SK-MEL-5 (cell line): Measurements from ENCODE around the gene COL9A3. TPM values are rescaled to one million over a fixed set of nuclear protein-coding genes. Genes with fewer than 3 reads are reported as not detected.
"Not testable (repeated sequence)": the region's sequence is repeated elsewhere in the genome, so short reads cannot be mapped to it uniquely, and the experiment has no call there.

Source experiments
- DNase-seq: peaks from one replicate; pipeline ENCODE4 v3.0.0-alpha.2; 2016; ENCODE audit warnings: low read depth, low spot score
- in situ Hi-C: cut with HindIII; loops from 2 replicates; pipeline ENCODE4 v1.10.0; 2016; ENCODE audit warnings: low sequenced_read_pairs, high pct_unique_total_duplicates, low pct_unique_long_range_greater_than_20kb
- total RNA-seq: library from RNA; depleted of rRNA; stranded (reverse); fragments of >200 nt; shearing (Covaris generic); gene quantifications from 2 replicates; pipeline ENCODE4 v1.2.3, GENCODE V29; 2014

The COL9A3 gene
- total RNA-seq, 1 experiment from 2014 or later, result 8.6 TPM

DNA sequence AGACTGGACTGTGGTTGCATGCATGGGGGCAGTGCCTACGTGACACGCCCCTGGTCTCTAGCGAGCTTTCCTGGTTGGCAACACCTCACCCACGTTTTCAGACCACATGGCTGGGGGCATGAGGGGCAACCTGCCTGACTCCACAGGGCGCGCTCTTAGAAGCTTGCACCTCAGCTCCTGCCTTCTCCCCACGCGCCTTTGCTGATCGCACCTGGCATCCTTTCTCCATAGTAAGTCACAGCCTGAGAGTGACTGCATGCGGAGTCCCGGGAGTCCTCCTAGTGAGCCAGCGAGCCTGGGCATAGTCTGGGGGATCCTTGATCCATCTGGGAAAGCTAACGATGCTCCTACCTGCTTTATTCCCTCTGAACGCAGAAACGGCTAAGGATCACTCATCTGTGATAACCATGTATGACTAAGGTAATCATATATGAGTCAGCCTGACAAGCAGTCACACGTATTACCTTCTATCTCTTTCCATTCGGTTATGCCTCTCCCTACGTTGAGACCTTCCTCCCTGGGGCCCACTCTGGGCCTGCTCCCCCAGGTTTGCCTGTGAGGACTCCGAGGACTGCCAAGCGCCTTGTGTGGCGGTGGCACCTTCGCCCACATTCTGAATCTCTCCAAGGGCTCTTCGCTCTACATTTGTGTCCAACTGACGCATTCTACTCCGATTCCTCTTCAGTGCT lies 40.2 kb downstream of the COL9A3 start:
- DNase-seq, result no peak
- in situ Hi-C loops, result no loop called here

DNA sequence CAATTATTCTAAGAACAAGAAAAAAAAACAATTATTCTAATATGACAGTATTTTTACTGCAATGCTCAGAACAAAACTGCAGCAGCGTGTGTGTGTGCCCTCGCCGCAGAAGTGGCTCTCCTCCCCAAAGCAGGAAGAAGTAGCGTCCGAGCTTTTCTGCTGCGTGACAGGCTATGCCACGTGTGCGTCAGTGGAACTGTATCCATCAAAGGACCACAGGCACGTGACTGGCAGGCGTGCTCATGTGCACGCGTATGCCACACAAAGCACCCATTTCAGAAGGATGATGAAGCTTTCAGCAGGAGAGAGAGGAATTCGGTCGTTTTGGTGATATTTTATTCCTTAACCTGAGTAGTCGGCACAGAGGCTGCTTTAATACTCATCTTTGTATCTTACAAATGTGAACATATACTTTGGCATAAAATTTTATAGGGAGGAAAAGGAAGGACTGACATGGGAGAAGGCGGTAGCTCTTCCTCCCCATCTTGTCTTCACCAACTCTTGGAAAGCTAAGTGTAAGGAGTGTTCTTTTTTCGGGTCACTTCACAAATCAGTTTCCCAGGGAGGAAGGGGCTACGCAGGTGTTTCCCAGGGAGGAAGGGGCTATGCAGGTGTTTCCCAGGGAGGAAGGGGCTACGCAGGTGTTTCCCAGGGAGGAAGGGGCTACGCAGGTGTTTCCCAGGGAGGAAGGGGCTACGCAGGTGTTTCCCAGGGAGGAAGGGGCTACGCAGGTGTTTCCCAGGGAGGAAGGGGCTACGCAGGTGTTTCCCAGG lies 41.4 kb downstream of the COL9A3 start:
- DNase-seq, result peak; percentile 97
- in situ Hi-C loops, result no loop called here

DNA sequence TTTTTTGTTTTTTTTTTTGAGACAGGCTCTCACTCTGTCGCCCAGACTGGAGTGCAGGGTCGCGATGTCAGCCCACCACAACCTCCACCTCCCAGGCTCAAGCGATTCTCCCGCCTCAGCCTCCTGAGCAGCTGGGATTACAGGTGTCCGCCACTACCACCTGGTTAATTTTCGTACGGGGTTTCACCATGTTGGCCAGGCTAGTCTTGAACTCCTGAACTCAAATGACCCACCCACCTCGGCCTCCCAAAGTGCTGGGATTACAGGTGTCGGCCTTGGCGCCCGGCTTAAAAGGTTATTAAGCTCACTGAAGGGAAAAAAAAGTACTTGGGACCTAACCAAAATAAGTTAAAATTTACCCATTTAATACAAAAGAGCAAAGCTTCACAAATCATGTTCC lies 42.9 kb downstream of the COL9A3 start:
- no peak for DNase-seq
- in situ Hi-C loops, result no loop called here

DNA sequence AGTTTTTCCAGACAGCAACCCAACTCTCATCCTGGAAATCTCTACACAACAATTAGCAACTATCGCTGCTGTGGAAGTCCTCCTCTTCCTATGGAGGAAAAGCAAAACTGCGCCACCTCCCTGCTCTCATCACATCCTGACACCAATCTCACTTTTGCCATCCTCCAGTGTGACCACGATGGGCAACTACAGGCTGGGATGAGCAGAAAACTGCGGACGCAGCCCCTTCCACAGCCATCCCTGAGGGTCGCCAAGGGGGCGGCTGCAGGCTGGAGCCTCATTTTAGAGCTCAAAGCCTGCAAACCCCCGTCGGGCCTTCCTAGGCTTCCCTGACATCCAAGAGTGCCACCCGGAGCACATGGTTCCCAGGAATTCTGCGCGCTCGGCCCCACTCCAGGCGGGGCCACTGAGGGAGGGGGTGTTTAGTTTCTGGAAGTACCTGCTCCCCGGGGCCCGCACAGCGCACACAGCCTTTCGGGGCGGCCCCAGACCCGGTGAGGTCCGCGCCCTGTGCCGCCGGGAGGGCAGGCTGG lies 43.6 kb downstream of the COL9A3 start:
- peak; percentile 61 for DNase-seq
- in situ Hi-C loops, result no loop called here

DNA sequence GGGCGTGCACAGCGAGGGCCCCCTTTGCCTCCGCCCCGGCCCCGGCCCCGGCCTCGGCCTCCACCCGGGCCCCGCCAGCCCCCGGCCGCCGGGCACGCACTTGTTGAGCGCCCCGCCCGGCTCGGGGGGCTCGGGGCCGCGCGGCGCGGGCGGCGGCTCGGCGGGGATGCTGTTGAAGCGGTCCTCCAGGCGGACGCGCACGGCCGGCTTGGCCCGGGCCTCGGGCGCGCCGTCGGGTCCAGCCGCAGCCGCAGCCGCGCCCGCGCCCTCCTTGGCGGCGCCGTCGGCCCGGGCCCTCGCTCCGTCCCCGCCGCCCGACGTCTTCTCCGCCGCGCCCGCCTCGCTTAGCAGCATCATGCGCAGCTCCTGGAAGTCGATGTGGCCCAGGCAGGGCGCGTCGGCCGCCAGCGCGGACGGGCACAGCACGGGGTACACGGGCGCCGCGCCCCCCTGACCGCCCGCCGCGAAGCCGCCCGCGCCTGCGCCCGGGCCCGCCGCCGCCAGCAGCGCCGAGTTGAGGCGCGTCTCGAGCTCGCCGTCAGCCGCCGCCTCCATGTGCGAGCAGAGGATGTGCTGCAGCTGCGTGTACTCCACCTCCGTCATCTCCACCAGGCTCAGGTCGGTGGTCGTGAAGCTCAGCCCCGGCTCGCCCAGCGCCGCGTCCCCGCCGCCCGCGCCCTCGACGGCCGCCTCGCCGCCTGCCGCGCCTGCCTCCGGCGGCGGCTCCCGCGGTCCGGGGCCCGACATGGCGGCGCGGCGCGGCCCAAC lies 44.3 kb downstream of the COL9A3 start:
- peak; percentile 14 for DNase-seq
- in situ Hi-C loops, result no loop called here

DNA sequence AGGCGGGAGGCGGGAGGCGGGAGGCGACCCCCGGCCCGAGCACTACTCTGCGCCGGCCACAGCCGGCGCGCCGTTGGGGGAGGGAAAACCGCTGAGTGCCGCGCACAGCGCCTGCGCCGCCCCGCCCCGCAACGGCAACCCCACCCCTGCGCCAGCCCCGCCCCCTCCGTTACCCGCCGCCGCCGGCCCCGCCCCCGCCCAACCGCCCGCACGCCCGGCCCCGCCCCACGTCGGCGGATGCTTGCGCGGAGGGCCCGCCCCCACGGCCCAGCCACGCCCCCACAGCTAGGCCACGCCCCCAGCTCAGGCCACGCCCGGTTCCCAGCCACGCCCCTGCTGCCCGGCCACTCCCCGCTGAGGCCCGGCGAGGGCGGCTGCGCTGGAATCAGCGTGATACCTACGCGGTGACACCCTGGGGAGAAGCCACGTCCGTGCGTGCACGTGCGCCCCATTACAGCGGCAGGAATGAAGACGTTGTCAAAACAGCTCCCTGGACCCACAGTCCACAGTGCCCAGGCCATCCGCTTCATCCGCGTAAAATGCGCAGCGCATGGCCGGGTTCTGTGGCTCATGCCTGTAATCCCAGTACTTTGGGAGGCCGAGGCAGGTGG lies 45.0 kb downstream of the COL9A3 start, which contains the start of gene TCFL5:
TCFL5 (minus strand) TSS at position 97 of the 611 bp plus-strand sequence. CDS start 152 bp downstream, outside the sequence.
- peak; percentile 89 for DNase-seq
- in situ Hi-C loops, result no loop called here

DNA sequence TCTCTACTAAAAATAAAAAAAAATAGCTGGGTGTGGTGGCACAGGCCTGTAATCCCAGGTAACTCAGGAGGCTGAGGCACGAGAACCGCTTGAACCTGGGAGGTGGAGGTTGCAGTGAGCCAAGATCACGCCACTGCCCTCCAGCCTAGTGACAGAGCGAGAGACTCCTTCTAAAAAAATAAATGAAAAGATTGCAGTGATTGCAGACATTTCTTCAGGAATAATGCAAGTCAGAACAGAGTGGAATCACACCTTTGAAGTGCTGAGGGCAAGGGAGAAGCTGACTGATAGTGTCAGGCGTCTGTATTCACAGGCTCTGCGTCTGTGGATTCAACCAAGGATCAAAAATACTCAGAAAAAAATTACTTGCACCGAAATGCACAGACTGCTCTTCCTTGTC lies 47.4 kb downstream of the COL9A3 start:
- in situ Hi-C loops, result no loop called here
- DNase-seq, result no peak

DNA sequence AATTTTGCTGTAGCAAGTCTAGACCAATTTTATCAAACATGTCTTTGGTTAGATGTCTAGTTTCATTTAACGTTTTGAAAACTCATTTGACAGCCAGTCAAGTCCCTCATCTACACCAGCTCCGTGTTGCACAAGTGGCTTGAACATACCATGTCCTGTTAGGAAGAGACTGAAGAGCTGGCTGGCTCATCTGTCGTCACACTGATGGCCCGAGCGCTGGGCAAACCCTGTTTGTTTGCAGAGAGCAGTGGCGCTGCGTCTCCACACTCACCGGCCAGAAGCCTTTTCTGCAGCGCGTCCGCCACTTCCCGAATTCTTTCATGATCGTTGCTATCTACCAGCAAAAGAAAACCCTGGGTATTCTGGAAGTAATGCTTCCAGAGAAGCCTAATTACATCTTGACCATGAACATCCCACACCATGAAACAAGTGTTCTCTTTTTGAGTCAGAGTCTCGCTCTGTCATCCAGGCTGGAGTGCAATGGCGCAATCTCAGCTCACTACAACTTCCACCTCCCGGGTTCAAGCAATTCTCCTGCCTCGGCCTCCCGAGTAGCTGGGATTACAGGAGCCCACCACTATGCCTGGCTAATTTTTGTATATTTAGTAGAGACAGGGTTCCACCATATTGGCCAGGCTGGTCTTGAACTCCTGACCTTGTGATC lies 55.5 kb downstream of the COL9A3 start:
- in situ Hi-C loops, result no loop called here

DNA sequence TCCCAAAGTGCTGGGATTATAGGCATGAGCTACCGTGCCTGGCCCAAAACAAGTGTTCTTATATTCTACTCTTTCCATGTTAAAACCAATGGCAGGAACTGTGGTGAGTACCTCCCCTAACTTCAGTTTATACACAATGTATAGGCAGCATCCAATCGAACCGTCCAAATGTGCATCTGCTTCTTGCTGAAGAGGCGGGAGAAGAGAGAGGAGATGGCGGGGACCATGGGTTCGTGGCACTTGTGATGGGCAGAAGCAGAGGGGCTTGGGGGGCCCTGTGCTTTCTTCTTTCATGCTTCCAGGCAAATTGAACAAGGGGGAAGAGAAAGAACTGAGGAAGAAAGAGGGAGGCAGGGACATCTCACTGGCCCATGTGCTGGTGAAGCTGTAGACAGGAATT lies 56.0 kb downstream of the COL9A3 start:
- DNase-seq, result no peak
- in situ Hi-C loops, result no loop called here

More for the DNA sequence above, 55.5 kb downstream of the COL9A3 start:
- no peak for DNase-seq

DNA sequence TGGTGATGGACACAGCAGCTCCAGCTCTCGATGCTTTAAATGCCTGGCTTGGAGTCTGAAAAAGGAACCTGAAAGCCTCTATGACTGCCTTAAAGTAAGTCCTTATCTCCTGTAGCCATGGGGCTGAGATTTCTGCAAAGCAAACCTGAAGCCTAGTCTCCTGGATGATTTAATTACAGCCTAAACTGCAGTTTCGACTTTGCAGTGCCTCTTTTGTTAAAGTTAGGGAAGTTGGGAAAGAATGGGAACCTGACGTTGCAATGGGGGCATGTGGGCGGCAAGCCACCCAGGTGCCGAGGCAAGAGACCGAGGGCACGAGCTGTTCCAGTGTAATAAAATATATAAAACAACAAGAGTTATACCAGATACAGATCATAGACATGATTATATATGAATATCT lies 56.4 kb downstream of the COL9A3 start:
- in situ Hi-C loops, result no loop called here
- DNase-seq, result no peak

DNA sequence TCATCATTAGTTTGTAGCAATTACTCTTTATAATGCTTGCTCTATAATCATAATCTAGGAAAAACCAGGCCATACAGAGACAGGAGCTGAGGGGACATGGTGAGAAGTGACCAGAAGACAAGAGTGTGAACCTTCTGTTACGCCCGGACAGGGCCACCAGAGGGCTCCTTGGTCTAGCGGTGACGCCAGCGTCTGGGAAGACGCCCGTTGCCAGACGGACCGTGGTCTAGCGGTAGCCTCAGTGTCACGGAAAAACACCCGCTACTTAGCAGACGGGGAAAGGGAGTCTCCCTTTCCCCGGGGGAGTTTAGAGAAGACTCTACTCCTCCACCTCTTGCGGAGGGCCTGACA lies 56.8 kb downstream of the COL9A3 start:
- DNase-seq, result peak; percentile 72
- in situ Hi-C loops, result not testable (repeated sequence)

DNA sequence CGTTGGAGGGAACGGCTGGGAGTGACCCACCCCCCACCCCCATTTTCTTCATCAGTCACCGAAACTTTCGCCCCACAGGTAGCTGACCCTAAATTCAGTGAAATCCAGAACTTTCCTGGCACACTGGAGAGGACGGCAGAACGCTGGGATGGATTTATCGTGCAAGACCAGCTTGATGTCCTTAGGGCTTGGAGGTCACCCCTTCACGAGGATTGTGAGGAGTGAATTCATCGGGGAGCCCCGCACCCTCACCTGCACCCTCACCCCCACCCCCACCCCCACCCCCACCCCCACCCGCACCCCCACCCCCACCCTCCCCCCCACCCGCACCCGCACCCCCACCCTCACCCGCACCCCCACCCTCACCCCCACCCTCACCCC lies 58.1 kb downstream of the COL9A3 start:
- in situ Hi-C loops, result no loop called here
- no peak for DNase-seq

DNA sequence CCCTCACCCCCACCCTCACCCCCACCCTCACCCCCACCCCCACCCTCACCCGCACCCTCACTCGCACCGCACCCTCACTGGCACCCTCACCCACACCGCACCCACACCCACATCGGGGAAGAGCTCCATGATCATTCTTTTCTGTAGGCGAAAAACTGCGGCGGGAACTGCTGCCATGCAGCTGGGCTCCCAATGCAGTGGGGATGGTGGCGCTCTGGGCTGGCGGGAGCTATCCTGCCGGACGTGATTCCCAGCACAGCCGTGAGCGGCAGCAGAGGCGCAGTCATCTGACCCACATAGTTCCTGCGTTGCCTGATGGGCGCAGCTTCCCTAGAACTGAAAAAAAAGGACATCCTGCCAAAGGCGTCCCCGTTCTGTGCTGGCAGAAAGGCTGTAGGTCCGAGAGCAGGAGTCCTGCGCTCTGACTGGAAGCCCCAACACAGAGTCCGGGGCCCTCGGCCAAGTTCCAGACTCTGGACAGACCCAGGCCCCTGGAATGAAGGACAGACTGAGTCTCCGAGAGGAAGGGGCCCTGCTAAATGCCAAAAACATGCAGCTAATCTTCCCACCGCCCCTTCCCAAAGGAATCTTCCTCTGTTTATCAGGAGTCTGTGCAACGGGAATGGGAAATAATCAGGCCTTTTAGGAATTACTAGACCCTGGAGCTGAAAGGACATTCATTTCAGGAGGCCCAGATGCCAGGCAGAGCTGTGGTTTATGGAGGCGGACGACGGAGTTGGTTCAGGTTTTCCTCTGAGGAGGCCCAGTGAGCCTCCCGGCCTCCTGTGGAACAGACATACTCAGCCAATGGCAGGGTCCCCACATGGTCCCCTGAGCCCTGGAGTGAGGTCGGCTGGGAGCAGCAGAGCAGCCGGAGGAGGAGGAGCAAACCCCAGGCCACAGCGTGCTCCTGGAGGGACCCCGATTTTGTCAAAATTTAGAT lies 58.8 kb downstream of the COL9A3 start:
- in situ Hi-C loops, result no loop called here
- DNase-seq, result peak; percentile 94

DNA sequence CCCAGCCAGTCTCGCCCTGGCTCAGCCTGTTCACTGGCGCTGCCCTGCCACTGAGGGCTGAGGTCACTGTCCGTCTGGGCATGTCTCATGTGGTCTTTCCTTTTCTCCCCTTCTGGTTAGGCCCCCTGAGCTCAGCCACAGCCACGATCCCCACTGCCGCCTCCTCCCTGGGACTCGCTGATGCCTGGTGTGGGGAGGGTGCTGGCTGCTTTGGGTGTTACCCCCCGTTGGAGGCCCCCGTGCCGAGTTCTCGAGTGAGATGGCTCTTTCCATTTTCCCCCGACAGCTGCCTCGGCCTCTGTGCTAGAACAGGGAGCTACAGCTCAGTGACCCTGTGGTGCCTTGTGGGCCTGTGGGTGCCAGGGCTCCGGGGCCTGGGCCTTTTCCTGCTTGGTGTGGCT lies 59.7 kb downstream of the COL9A3 start:
- in situ Hi-C loops, result no loop called here
- no peak for DNase-seq

DNA sequence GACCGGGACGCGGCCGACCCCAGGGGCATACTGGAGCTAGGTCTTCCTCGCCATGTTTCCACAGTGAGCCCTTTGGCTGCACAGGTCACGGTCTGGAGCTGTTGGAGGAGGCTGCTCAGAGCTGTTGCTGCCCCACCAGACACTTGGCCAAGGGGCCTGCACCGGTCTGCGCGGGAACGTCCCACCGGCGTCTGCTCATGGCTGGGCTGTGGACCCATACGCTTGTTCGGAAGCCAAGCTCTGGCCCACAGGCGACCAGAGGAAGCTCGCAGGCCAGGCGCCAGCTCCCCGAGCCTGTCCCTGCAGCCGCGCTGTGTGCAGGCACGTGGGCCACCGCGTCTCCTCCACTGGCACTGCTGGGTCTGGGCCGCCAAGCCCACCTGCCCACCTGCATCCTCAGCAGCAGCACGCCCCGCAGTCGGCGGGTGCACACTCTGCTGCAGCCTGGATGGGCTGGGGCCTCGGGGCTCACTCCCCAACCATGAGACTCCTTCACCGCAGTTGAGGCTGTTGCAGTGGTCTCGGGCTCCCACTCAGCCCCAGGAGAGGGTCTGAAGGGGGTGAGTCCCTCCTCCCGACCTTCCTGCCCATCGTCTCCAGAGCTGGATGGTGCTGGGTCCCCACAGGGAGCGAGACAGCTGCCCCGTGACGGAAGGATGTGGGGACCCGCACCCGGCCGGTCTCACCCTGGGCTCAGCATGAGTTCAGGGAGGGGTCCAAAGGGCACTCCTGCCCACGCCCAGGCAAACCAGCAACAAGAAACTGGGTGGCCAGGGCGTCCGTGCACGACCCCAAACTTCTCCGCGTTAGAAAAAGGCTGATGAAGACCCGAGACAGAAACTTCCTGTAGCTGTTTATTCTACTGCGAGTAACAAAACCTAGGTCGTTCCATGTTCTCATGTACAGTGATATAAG lies 60.3 kb downstream of the COL9A3 start:
- in situ Hi-C loops, result no loop called here

More for the DNA sequence above, 60.3 kb downstream of the COL9A3 start:
- DNase-seq, result no peak
